Measurements from ENCODE around the gene TMEM147. TPM values are rescaled to one million over a fixed set of nuclear protein-coding genes. Genes with fewer than 3 reads are reported as not detected.

Gene TMEM147
- total and polyA plus RNA-seq, 2 of the 13 experiments (the other 11 are each of a cell fraction or from before 2014, with no cell fraction given), result 141 to 176 TPM

- TF ChIP-seq, protein P1, sequence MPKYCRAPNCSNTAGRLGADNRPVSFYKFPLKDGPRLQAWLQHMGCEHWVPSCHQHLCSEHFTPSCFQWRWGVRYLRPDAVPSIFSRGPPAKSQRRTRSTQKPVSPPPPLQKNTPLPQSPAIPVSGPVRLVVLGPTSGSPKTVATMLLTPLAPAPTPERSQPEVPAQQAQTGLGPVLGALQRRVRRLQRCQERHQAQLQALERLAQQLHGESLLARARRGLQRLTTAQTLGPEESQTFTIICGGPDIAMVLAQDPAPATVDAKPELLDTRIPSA (CRISPR knock-in tag; IDR thresholded peaks at IDR 0.05; ENCODE audit: borderline replicate concordance), result no peak
- TF ChIP-seq, protein P2, sequence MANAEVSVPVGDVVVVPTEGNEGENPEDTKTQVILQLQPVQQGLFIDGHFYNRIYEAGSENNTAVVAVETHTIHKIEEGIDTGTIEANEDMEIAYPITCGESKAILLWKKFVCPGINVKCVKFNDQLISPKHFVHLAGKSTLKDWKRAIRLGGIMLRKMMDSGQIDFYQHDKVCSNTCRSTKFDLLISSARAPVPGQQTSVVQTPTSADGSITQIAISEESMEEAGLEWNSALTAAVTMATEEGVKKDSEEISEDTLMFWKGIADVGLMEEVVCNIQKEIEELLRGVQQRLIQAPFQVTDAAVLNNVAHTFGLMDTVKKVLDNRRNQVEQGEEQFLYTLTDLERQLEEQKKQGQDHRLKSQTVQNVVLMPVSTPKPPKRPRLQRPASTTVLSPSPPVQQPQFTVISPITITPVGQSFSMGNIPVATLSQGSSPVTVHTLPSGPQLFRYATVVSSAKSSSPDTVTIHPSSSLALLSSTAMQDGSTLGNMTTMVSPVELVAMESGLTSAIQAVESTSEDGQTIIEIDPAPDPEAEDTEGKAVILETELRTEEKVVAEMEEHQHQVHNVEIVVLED (CRISPR knock-in tag; IDR thresholded peaks at IDR 0.05; ENCODE audit: borderline replicate concordance), result peak; percentile 21; the same call in 1 of the 2 replicates
- TF ChIP-seq, protein P3, sequence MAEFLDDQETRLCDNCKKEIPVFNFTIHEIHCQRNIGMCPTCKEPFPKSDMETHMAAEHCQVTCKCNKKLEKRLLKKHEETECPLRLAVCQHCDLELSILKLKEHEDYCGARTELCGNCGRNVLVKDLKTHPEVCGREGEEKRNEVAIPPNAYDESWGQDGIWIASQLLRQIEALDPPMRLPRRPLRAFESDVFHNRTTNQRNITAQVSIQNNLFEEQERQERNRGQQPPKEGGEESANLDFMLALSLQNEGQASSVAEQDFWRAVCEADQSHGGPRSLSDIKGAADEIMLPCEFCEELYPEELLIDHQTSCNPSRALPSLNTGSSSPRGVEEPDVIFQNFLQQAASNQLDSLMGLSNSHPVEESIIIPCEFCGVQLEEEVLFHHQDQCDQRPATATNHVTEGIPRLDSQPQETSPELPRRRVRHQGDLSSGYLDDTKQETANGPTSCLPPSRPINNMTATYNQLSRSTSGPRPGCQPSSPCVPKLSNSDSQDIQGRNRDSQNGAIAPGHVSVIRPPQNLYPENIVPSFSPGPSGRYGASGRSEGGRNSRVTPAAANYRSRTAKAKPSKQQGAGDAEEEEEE (CRISPR knock-in tag; IDR thresholded peaks at IDR 0.05; ENCODE audit: borderline replicate concordance), result no peak
- no peak for TF ChIP-seq SUZ12 (IDR thresholded peaks at IDR 0.05; ENCODE audit: low read depth, low read length)
- TF ChIP-seq, protein P4, sequence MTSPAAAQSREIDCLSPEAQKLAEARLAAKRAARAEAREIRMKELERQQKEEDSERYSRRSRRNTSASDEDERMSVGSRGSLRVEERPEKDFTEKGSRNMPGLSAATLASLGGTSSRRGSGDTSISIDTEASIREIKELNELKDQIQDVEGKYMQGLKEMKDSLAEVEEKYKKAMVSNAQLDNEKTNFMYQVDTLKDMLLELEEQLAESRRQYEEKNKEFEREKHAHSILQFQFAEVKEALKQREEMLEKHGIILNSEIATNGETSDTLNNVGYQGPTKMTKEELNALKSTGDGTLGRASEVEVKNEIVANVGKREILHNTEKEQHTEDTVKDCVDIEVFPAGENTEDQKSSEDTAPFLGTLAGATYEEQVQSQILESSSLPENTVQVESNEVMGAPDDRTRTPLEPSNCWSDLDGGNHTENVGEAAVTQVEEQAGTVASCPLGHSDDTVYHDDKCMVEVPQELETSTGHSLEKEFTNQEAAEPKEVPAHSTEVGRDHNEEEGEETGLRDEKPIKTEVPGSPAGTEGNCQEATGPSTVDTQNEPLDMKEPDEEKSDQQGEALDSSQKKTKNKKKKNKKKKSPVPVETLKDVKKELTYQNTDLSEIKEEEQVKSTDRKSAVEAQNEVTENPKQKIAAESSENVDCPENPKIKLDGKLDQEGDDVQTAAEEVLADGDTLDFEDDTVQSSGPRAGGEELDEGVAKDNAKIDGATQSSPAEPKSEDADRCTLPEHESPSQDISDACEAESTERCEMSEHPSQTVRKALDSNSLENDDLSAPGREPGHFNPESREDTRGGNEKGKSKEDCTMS (CRISPR knock-in tag; conservative IDR thresholded peaks at IDR 0.05), result no peak
- TF ChIP-seq ATAD3A (CRISPR knock-in tag; IDR thresholded peaks at IDR 0.05), result no peak
- TF ChIP-seq, protein P5, sequence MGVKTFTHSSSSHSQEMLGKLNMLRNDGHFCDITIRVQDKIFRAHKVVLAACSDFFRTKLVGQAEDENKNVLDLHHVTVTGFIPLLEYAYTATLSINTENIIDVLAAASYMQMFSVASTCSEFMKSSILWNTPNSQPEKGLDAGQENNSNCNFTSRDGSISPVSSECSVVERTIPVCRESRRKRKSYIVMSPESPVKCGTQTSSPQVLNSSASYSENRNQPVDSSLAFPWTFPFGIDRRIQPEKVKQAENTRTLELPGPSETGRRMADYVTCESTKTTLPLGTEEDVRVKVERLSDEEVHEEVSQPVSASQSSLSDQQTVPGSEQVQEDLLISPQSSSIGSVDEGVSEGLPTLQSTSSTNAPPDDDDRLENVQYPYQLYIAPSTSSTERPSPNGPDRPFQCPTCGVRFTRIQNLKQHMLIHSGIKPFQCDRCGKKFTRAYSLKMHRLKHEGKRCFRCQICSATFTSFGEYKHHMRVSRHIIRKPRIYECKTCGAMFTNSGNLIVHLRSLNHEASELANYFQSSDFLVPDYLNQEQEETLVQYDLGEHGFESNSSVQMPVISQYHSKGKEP (CRISPR knock-in tag; IDR thresholded peaks at IDR 0.05), result no peak
- TF ChIP-seq DDIT3 (CRISPR knock-in tag; IDR thresholded peaks at IDR 0.05), result no peak
- TF ChIP-seq ZFP36 (IDR thresholded peaks at IDR 0.05; ENCODE audit: borderline replicate concordance, low read depth, low read length, partially characterized antibody), result no peak
- TF ChIP-seq NR2C2 (CRISPR knock-in tag; IDR thresholded peaks at IDR 0.05; ENCODE audit: borderline replicate concordance), result peak; percentile 84
- no peak for TF ChIP-seq ZSCAN30 (CRISPR knock-in tag; IDR thresholded peaks at IDR 0.05)
- TF ChIP-seq ZNF331 (CRISPR knock-in tag; IDR thresholded peaks at IDR 0.05), result peak; percentile 84
- 0 out of 2 replicates have a peak, but pooled peaks have one; percentile 29 for TF ChIP-seq ZNF574 (CRISPR knock-in tag; IDR thresholded peaks at IDR 0.05)
- no peak for TF ChIP-seq ZNF839 (CRISPR knock-in tag; IDR thresholded peaks at IDR 0.05; ENCODE audit: borderline replicate concordance)
Measured at GRCh38 chr19:35569281-35569781, 23.9 kb downstream of the TMEM147 start (continued).

Data from HepG2 (cell line).